ENCODE results near the gene ATP5F1A. TPM values are rescaled to one million over a fixed set of nuclear protein-coding genes. Genes with fewer than 3 reads are reported as not detected.

Gene ATP5F1A
- total RNA-seq, 1 donor from 2014 or later = 474 TPM

GRCh38 chr18:46040747-46041104, 57.4 kb downstream of the ATP5F1A start:
- FAIRE-seq (no peak), DNase-seq (ENCODE audit: low read depth) (no peak)
- Histone ChIP-seq H3K4me2 (ENCODE audit: low read length) (no peak overlapping the region), H3K9me3 (ENCODE audit: insufficient read depth, low read depth, low read length) (no peaks in the 10 kb centered on the region), H3K27me3 (ENCODE audit: insufficient read depth, low read length) (no peaks in the 10 kb centered on the region), H3K27ac (ENCODE audit: low read depth, low read length) (no peak overlapping the region), H3K4me3 (ENCODE audit: insufficient read depth, low read depth, low read length) (no peak overlapping the region), H3K79me2 (ENCODE audit: insufficient read depth, low read length) (no peaks in the 10 kb centered on the region), H4K20me1 (ENCODE audit: insufficient read depth, low read length) (no peaks in the 10 kb centered on the region), H3K4me1 (ENCODE audit: insufficient read depth, low read length) (peaks cover 18% of the 10 kb centered on the region), H2AFZ (ENCODE audit: low read depth, low read length) (no peak overlapping the region), H3K9ac (ENCODE audit: low read length) (no peak overlapping the region), H3K36me3 (ENCODE audit: insufficient read depth, low read length) (no peaks in the 10 kb centered on the region)
- no peak overlapping the region for H3K4me3 Mint-ChIP-seq (ENCODE audit: unreplicated experiment)
- no peaks in the 10 kb centered on the region for H3K27me3 Mint-ChIP-seq (ENCODE audit: low read depth, unreplicated experiment)
- H3K27ac Mint-ChIP-seq (ENCODE audit: unreplicated experiment) = no peak overlapping the region
- peaks cover 7% of the 10 kb centered on the region for H3K36me3 Mint-ChIP-seq (ENCODE audit: low read depth, unreplicated experiment)
- no peaks in the 10 kb centered on the region for H3K9me3 Mint-ChIP-seq (ENCODE audit: unreplicated experiment)
- H3K4me1 Mint-ChIP-seq (ENCODE audit: low read depth, unreplicated experiment) = peaks cover 20% of the 10 kb centered on the region
- TF ChIP-seq CTCF (IDR thresholded peaks at IDR 0.05; ENCODE audit: insufficient read depth, low read depth, low read length) (no peak), EZH2 (IDR thresholded peaks at IDR 0.05; ENCODE audit: insufficient read depth, low read length) (no peak)

GRCh38 chr18:46040033-46040746, 57.9 kb downstream of the ATP5F1A start:
- Mint-ChIP-seq H3K4me1 (ENCODE audit: low read depth, unreplicated experiment) (peaks cover 22% of the 10 kb centered on the region), H3K27me3 (ENCODE audit: low read depth, unreplicated experiment) (no peaks in the 10 kb centered on the region), H3K9me3 (ENCODE audit: unreplicated experiment) (no peaks in the 10 kb centered on the region), H3K36me3 (ENCODE audit: low read depth, unreplicated experiment) (peaks cover 7% of the 10 kb centered on the region), H3K27ac (ENCODE audit: unreplicated experiment) (no peak overlapping the region), H3K4me3 (ENCODE audit: unreplicated experiment) (no peak overlapping the region)
- Histone ChIP-seq H4K20me1 (ENCODE audit: insufficient read depth, low read length) (no peaks in the 10 kb centered on the region), H3K4me3 (ENCODE audit: insufficient read depth, low read depth, low read length) (no peak overlapping the region), H3K9me3 (ENCODE audit: insufficient read depth, low read depth, low read length) (no peaks in the 10 kb centered on the region), H3K4me1 (ENCODE audit: insufficient read depth, low read length) (peaks cover 18% of the 10 kb centered on the region), H3K79me2 (ENCODE audit: insufficient read depth, low read length) (no peaks in the 10 kb centered on the region), H3K4me2 (ENCODE audit: low read length) (peak overlapping the region; percentile 2), H3K27ac (ENCODE audit: low read depth, low read length) (no peak overlapping the region), H3K36me3 (ENCODE audit: insufficient read depth, low read length) (no peaks in the 10 kb centered on the region), H2AFZ (ENCODE audit: low read depth, low read length) (no peak overlapping the region), H3K9ac (ENCODE audit: low read length) (no peak overlapping the region), H3K27me3 (ENCODE audit: insufficient read depth, low read length) (no peaks in the 10 kb centered on the region)
- DNase-seq (ENCODE audit: low read depth) = no peak
- no peak for FAIRE-seq
- TF ChIP-seq CTCF (IDR thresholded peaks at IDR 0.05; ENCODE audit: insufficient read depth, low read depth, low read length) (no peak), EZH2 (IDR thresholded peaks at IDR 0.05; ENCODE audit: insufficient read depth, low read length) (no peak)
